OCI-LY7 (cell line): Measurements from ENCODE around the gene TRABD2B. TPM values are rescaled to one million over a fixed set of nuclear protein-coding genes. Genes with fewer than 3 reads are reported as not detected.
A peak's percentile ranks its signal among the peaks of the same experiment; 100 is the strongest.
"Not testable (repeated sequence)": the region's sequence is repeated elsewhere in the genome, so short reads cannot be mapped to it uniquely, and the experiment has no call there.

Experiments used
- BruUV-seq: library from RNA; stranded (reverse); fragments of 400-500 nt; replicated peaks from 2 replicates; lab custom pipeline; 2021; lab: Mats Ljungman, UMichigan
- CTCF ChIA-PET: fragments of 300-600 bp; sonication (Branson Sonifier 250); formaldehyde crosslinking; loops from one replicate; lab custom pipeline; 2022; ENCODE audit warnings: antibody characterized with exemption; ENCODE audit not compliant: unreplicated experiment; lab: Charles Lee
- POLR2A ChIA-PET: fragments of 300-600 bp; sonication (Branson Sonifier 250); formaldehyde crosslinking; loops from one replicate; lab custom pipeline; 2022; ENCODE audit warnings: antibody characterized with exemption; lab: Charles Lee
- DNase-seq: peaks from one replicate; pipeline ENCODE4 v3.0.0-alpha.2; 2015; ENCODE audit warnings: low spot score
- H2AFZ ChIP-seq: fragments of 200-600 bp; sonication (generic), shearing (Covaris generic); 2 replicates; pipeline ENCODE4 v1.6.1; 2014; ENCODE audit warnings: mild to moderate bottlenecking, antibody characterized with exemption, low read length, moderate library complexity
- H3K27ac ChIP-seq: fragments of 200-600 bp; sonication (generic); 2 replicates; pipeline ENCODE4 v1.5.1; 2014; ENCODE audit warnings: mixed run types, low read depth, mild to moderate bottlenecking, moderate library complexity, low read length, inconsistent platforms; ENCODE audit not compliant: poor library complexity, severe bottlenecking
- H3K36me3 ChIP-seq: fragments of 200-600 bp; sonication (generic); 2 replicates; pipeline ENCODE4 v1.6.1; 2014; ENCODE audit warnings: mild to moderate bottlenecking, antibody characterized with exemption, low read length, moderate library complexity, mixed read lengths; ENCODE audit not compliant: insufficient read depth
- H3K4me1 ChIP-seq: fragments of 200-600 bp; sonication (generic); 2 replicates; pipeline ENCODE4 v1.5.1; 2014; ENCODE audit warnings: mild to moderate bottlenecking, low read length; ENCODE audit not compliant: insufficient read depth, poor library complexity, severe bottlenecking
- H3K4me2 ChIP-seq: fragments of 200-600 bp; sonication (generic); 2 replicates; pipeline ENCODE4 v1.6.1; 2014; ENCODE audit warnings: mild to moderate bottlenecking, low read length
- H3K4me3 ChIP-seq: fragments of 200-600 bp; sonication (generic); 2 replicates; pipeline ENCODE4 v1.5.1; 2014; ENCODE audit warnings: mild to moderate bottlenecking, low read depth, low read length; ENCODE audit not compliant: poor library complexity, severe bottlenecking
- H3K79me2 ChIP-seq: fragments of 200-600 bp; sonication (generic); 2 replicates; pipeline ENCODE4 v1.6.1; 2016; ENCODE audit warnings: low read depth, mild to moderate bottlenecking, low read length, moderate library complexity, mixed read lengths; ENCODE audit not compliant: insufficient read depth
- H3K9me2 ChIP-seq: fragments of 200-600 bp; sonication (generic); 2 replicates; pipeline ENCODE4 v1.6.1; 2016; ENCODE audit warnings: mild to moderate bottlenecking, low read length, mixed read lengths; ENCODE audit not compliant: insufficient read depth
- H3K9me3 ChIP-seq: fragments of 200-600 bp; sonication (generic); 2 replicates; pipeline ENCODE4 v1.6.1; 2014; ENCODE audit warnings: mild to moderate bottlenecking, mixed run types, low read length, mixed read lengths
- H4K20me1 ChIP-seq: fragments of 200-600 bp; sonication (generic); 2 replicates; pipeline ENCODE4 v1.6.1; 2014; ENCODE audit warnings: mild to moderate bottlenecking, antibody characterized with exemption, low read length, moderate library complexity, mixed read lengths; ENCODE audit not compliant: insufficient read depth
- CTCF ChIP-seq: fragments of 200-600 bp; sonication (generic); conservative IDR thresholded peaks from 2 replicates; pipeline ENCODE4 v1.5.1; 2014; ENCODE audit warnings: mild to moderate bottlenecking, antibody characterized with exemption, low read length, moderate library complexity, mixed read lengths
- EZH2phosphoT487 ChIP-seq: fragments of 200-600 bp; sonication (generic); IDR thresholded peaks from 2 replicates; pipeline ENCODE4 v1.6.1; 2018; ENCODE audit warnings: low read depth, borderline replicate concordance, mild to moderate bottlenecking, mixed run types, antibody characterized with exemption, low read length, moderate library complexity, mixed read lengths
- intact Hi-C: fragments of 100-400 bp; cut with micrococcal nuclease; formaldehyde crosslinking; loops from one replicate; pipeline ENCODE4 v1.10.0; 2022; ENCODE audit not compliant: unreplicated experiment
- total RNA-seq, 2 experiments: library from RNA; depleted of rRNA in 1 of 2; stranded (reverse); fragments of >200 nt in 1 of 2; shearing (Covaris generic) in 1 of 2; gene quantifications; 2 replicates each; pipeline ENCODE4 v1.2.3, GENCODE V29; 2014 to 2022

TRABD2B gene
- total RNA-seq, 2 experiments from 2014 or later = not detected

GRCh38 chr1:47956491-47956890 is 40.7 kb downstream of the TRABD2B start:
- intact Hi-C loops, H3K9me2 ChIP-seq, H2AFZ ChIP-seq, H3K9me3 ChIP-seq, H3K27ac ChIP-seq, BruUV-seq, H3K79me2 ChIP-seq, CTCF ChIA-PET, H3K4me2 ChIP-seq, DNase-seq, H3K36me3 ChIP-seq, POLR2A ChIA-PET, H4K20me1 ChIP-seq, H3K4me1 ChIP-seq, H3K4me3 ChIP-seq: not testable (repeated sequence)

GRCh38 chr1:47953661-47954060 is 43.5 kb downstream of the TRABD2B start:
- POLR2A ChIA-PET = interaction anchor here (1.1 kb wide), 1 partner anchor 14 kb away, joined by 3 read pairs; no protein-coding TSS in a partner anchor

GRCh38 chr1:47951545-47952235 is 45.5 kb downstream of the TRABD2B start:
- H4K20me1 ChIP-seq = no peaks in the 10 kb centered on the region
- H3K9me3 ChIP-seq = no peaks in the 10 kb centered on the region
- H3K4me2 ChIP-seq = no peak overlapping the region
- intact Hi-C loops = no loop called here
- BruUV-seq = no TSS peak
- H3K36me3 ChIP-seq = no peaks in the 10 kb centered on the region
- CTCF ChIA-PET = no interaction called here
- POLR2A ChIA-PET = no interaction called here
- H3K27ac ChIP-seq = no peak overlapping the region
- no peak overlapping the region for H3K4me3 ChIP-seq
- H3K9me2 ChIP-seq = no peaks in the 10 kb centered on the region
- H3K79me2 ChIP-seq = no peaks in the 10 kb centered on the region
- DNase-seq = no peak
- H2AFZ ChIP-seq = no peak overlapping the region
- no peak for TF ChIP-seq EZH2phosphoT487
- TF ChIP-seq CTCF = 0 out of 2 replicates have a peak, but pooled peaks have one; percentile 23
- H3K4me1 ChIP-seq = no peaks in the 10 kb centered on the region

More at GRCh38 chr1:47953661-47954060, 43.5 kb downstream of the TRABD2B start:
- Histone ChIP-seq H3K36me3 (no peaks in the 10 kb centered on the region), H3K9me3 (no peaks in the 10 kb centered on the region), H2AFZ (no peak overlapping the region), H3K9me2 (no peaks in the 10 kb centered on the region), H3K79me2 (no peaks in the 10 kb centered on the region), H3K4me2 (no peak overlapping the region), H3K4me1 (no peaks in the 10 kb centered on the region), H3K27ac (no peak overlapping the region), H3K4me3 (no peak overlapping the region), H4K20me1 (no peaks in the 10 kb centered on the region)
- intact Hi-C loops = no loop called here
- no peak for DNase-seq
- CTCF ChIA-PET = no interaction called here
- TF ChIP-seq EZH2phosphoT487 (no peak), CTCF (no peak)
- BruUV-seq = no TSS peak
